ENCODE measurements around the gene CCNK. TPM values are rescaled to one million over a fixed set of nuclear protein-coding genes. Genes with fewer than 3 reads are reported as not detected.

CCNK gene
- polyA plus RNA-seq, 3 donors = 39.0 to 47.2 (median 40.4) TPM

DNA sequence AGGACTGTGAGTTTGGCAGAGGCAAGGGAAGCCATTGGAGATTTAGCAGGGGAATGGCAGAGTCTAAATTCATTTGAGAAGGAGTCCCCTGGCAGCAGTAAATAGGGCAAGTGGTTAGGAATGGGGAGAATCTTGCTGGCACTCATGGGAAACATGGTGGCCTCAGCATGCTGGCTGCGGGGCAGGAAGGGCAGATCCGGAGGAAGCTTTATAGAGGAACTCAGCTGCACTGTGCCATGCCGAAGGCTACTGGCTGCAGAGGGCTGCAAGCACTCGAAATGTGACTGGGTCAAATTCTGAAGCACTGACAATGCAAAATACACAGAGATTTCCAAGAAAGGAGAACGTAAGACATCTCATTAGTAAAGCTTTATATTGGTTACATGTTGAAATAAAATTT is 23.9 kb downstream of the CCNK start:
- no peak for DNase-seq (ENCODE audit: low read depth in 3 of 3, low spot score in 2 of 3)

DNA sequence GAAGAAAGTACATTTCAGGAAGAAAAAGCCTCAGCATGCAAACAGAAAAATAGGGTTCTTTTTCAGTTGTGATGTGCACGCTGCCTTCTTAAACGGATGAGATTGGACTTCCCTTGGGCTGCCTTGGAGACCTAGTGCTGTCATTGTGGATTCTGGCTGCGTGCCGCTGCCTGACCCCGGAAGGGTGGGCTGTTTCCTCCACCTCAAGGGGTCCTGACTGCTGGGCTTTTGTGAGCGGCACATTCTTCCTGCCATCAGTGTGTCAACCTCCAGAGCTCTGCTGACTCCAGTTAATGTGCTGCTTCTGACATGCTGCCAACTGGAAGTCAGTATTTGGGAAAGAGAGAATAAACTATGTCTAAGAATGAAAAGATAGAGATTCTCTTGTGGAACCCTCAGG is 25.1 kb downstream of the CCNK start:
- no peak for DNase-seq (ENCODE audit: low read depth in 3 of 3, low spot score in 2 of 3)

- no peak for DNase-seq (ENCODE audit: low read depth in 3 of 3, low spot score in 2 of 3)
Observed at GRCh38 chr14:99507860-99508640, 26.8 kb downstream of the CCNK start.

- no peak for DNase-seq (ENCODE audit: low read depth in 3 of 3, low spot score in 2 of 3)
Observed at GRCh38 chr14:99508896-99509629, 27.9 kb downstream of the CCNK start.

DNA sequence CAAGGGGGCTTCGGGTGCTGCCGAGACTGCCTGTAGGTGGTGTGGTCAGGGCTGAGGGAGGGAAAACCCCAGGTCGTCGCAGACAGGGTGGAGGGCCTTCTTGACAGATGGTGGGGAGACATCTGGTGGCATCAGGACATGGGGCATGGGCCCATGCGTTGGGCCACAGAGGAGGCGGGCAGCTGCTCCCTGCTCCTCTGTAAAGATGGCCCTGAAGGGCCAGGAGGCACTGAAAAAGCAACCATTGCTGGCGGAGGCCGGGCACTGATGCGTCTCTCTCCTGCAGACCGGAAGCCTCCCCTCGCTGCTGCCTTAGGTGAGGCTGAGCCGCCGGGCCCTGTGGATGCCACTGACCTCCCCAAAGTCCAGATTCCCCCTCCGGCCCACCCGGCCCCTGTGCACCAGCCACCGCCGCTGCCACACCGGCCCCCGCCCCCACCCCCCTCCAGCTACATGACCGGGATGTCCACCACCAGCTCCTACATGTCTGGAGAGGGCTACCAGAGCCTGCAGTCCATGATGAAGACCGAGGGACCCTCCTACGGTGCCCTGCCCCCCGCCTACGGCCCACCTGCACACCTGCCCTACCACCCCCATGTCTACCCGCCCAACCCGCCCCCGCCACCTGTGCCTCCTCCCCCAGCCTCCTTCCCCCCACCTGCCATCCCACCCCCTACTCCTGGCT is 28.8 kb downstream of the CCNK start:
- DNase-seq (ENCODE audit: low read depth in 3 of 3, low spot score in 2 of 3) = no peak

DNA sequence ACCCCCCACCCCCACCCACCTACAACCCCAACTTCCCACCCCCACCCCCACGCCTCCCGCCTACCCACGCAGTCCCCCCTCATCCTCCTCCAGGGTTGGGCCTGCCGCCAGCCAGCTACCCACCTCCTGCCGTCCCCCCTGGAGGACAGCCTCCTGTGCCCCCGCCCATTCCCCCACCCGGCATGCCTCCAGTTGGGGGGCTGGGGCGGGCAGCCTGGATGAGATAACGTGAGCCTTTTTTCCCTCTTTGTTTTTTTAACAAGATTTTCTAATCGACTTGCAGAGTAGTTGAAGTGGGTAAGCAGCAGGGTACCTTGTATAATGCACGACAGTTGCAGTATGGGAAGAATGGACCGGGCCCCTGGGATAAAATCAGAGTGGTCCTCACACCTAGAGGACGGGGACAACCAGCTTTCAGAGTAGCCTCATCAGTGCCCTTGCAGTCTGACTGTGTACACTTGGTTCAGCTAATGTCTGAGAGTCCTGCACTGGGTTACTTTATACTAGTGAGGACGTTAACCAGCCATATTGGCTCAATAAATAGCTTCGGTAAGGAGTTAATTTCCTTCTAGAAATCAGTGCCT is 29.4 kb downstream of the CCNK start:
- no peak for DNase-seq (ENCODE audit: low read depth in 3 of 3, low spot score in 2 of 3)

- no peak for DNase-seq (ENCODE audit: low read depth in 3 of 3, low spot score in 2 of 3)
Observed at GRCh38 chr14:99511421-99512109, 30.4 kb downstream of the CCNK start.

- DNase-seq (ENCODE audit: low read depth in 3 of 3, low spot score in 2 of 3) = no peak
Observed at GRCh38 chr14:99512110-99512449, 30.9 kb downstream of the CCNK start.

DNA sequence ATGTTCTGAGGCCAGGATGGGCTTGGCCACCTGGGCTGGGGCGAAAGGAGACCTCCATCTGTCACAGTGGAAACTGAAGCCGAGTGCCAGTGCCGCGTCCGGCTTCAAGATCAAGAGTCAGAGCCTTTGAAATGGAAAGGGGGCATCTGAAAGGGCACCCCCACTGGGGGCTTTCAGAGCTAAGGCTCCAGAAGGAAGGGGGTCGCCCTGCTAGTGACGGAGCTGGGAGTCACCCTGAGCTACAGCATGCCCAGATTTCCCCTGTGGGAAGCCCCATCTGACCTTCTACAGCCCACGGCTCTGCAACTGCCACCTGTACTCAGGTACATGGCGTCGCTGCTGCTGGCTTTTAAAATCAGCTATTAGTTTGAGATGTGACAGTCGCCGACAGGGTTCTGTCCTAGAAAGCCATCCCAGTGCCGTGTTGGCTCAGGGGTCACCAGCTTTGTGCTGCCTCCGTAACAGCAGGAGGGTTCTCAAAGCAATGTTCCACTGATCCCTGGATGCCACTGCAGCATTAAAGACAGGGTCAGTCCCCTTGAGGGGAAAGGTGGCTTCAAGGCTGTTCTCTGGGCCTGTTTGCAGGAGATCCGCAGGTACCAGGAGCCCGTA is 31.5 kb downstream of the CCNK start:
- DNase-seq (ENCODE audit: low read depth in 3 of 3, low spot score in 2 of 3) = no peak

DNA sequence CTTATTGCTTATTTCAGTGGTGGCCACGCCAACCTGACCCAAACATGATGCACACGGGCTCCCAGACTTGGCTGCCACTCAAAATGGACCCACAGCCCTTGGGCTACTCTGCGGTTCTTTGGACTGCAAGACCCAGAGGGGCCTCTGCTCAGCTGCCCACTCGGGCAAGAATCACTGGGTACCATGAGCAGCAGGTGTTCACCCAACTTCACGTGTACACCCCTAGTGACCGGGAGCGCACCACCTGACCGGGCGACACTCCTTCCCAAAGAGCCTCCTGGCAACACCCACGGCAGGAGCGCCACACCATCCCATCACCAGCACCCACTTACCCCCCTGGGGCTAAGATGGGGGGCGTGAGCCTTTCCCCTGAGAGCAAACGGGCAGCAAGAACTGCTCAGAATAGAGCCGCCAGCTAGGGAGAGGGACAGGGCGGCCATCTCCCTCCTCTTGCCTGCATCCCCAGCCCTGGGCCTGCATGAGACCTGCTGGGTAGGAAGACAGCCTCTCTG is 32.0 kb downstream of the CCNK start:
- no peak for DNase-seq (ENCODE audit: low read depth in 3 of 3, low spot score in 2 of 3)

DNA sequence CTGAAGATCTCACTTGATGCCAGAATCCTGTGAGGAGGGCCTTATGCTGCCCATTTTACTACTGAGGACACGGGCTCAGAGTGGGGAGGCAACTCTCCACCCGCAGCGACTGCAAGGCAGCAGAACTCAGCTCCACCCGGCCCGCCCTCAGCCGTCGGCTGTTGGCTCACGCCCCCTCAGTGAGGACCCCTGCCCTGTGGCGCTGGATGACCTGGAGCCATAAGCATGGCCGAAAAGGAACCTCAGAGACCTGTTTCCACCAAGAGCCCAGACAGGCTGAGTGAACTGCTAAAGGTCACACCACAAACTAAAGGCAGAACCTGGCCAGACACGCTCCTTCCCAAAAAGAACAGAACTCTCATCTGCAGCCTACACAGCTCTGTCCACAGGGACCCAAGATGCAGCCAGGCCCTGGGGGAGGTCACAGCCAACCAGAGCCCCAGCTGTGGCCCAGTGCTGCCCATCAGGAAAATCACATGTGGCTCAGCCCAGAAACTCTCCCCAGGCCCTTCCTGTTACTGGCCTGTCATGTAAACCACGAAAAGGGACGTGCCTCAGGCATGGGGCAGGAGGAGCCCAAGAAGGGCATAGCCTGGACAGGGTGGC is 32.8 kb downstream of the CCNK start:
- no peak for DNase-seq (ENCODE audit: low read depth in 3 of 3, low spot score in 2 of 3)

GRCh38 chr14:99514552-99515300 is 33.5 kb downstream of the CCNK start:
- no peak for DNase-seq (ENCODE audit: low read depth in 3 of 3, low spot score in 2 of 3)

DNA sequence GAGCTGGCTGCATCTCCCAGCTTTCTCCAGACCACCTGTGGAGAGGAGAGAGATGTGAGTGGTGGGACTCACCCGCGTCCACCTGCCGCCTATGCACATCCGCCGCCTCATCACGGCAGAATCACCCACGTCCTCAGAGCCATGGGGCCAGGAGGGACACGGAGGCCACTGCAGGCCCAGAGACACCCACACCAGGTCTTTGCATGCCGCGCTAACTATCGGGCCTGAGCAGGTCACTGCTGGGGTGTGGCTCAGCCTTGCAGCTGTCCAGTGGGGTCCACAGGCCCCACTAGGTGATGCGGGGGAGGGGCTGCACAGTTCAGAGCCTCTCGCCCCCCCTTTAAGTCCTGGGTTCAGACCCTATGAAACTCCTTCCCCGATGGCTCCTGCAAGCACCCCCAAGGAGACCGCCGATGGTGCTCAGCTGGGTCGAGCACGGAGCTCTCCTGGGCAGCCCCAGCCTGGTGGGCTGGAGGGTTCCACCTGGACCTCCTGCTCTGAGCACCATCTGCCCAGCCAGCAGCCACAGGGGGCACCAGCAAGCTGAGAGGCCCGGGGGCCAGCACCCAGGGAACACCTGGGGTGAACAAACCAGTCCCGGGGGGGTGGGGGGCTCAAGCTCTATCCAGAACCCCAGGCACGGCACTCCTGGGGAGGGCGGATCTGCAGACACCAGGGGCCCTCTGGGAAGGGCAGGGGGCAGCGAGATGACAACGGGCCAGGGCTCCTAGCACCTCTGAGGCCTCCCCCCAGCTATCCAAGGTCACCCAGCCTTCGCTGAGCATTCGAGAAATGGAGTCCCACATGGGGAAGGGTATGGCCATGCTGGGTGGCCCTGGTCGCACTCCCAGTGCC is 34.3 kb downstream of the CCNK start:
- no peak for DNase-seq (ENCODE audit: low read depth in 3 of 3, low spot score in 2 of 3)

- no peak for DNase-seq (ENCODE audit: low read depth in 3 of 3, low spot score in 2 of 3)
Observed at GRCh38 chr14:99516156-99516870, 35.1 kb downstream of the CCNK start.

DNA sequence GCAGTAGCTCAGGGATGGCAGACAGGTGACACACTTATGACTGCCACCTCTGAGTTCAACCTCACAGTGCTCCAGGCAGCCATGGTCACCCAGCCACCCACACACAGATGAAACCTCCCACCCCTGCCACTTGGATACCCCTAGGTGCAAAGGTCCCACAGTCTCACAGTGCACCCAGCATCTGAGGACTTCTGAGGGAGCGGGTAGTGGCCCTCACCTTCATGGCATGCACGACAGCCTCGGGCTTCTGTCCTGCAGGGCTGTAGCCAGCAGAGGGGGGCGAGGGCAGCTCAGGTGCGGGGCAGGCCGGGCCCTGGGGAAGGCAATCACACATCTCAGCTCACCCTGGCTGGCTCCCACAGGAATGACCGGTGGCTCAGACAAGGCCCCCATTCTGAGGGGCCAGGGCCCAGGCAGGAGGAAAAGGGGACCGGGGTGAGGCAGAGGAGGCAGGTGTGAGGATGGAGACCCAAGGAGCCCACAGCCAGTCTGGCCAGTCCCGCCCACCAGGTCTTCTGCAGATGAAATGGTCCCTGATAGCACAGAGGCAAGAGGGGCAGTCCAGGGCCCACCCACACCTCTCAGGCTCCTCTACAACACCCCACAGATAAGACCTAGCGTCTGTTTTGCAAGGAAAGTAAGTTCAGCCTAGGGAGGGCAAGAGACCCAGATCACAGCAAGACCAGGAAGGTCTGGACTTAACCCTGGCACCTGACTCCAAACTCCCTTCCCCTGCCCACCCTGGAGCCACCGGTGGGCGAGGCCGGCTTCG is 35.8 kb downstream of the CCNK start:
- DNase-seq (ENCODE audit: low read depth in 3 of 3, low spot score in 2 of 3) = no peak

GRCh38 chr14:99517643-99518381 is 36.6 kb downstream of the CCNK start:
- no peak for DNase-seq (ENCODE audit: low read depth in 3 of 3, low spot score in 2 of 3)

All from right renal cortex interstitium (tissue), 3 donors.